NT2/D1 (cell line): ENCODE data around the gene SNTG2.

Source experiments
- DNase-seq: peaks from one replicate; pipeline ENCODE4 v3.0.0-alpha.2; 2011; ENCODE audit warnings: low read depth, low spot score
- H3K27me3 ChIP-seq: 2 replicates; pipeline ENCODE4 v1.6.0; 2011; ENCODE audit warnings: mild to moderate bottlenecking; ENCODE audit not compliant: insufficient read length, insufficient read depth
- H3K36me3 ChIP-seq: 2 replicates; pipeline ENCODE4 v1.6.1; 2011; ENCODE audit warnings: mild to moderate bottlenecking, low read length, mixed read lengths; ENCODE audit not compliant: insufficient read depth, insufficient read length
- H3K4me1 ChIP-seq: 2 replicates; pipeline ENCODE4 v1.5.1; 2011; ENCODE audit not compliant: insufficient read depth, insufficient read length
- H3K4me3 ChIP-seq: 2 replicates; pipeline ENCODE4 v1.5.1; 2011; ENCODE audit warnings: low read depth; ENCODE audit not compliant: insufficient read length
- H3K9ac ChIP-seq: 2 replicates; pipeline ENCODE4 v1.6.0; 2011; ENCODE audit warnings: low read depth; ENCODE audit not compliant: insufficient read length
- H3K9me3 ChIP-seq: 2 replicates; pipeline ENCODE4 v1.5.1; 2011; ENCODE audit warnings: mild to moderate bottlenecking, low read length; ENCODE audit not compliant: insufficient read depth
- SUZ12 ChIP-seq: IDR thresholded peaks from 2 replicates; pipeline ENCODE4 v1.6.1; 2011; ENCODE audit not compliant: insufficient read length, insufficient read depth; ENCODE audit errors: extremely low read depth
- YY1 ChIP-seq: IDR thresholded peaks from 2 replicates; pipeline ENCODE4 v1.6.1; 2011; ENCODE audit not compliant: insufficient read length, insufficient read depth
- ZNF274 ChIP-seq: IDR thresholded peaks from 2 replicates; pipeline ENCODE4 v1.6.1; 2011; ENCODE audit warnings: mild to moderate bottlenecking, low read depth, low read length

Gene SNTG2

GRCh38 chr2:1300284-1300683 lies 349.6 kb downstream of the SNTG2 start:
- H3K4me1 ChIP-seq, result no peaks in the 10 kb centered on the region
- no peaks in the 10 kb centered on the region for H3K9me3 ChIP-seq
- no peak for DNase-seq
- no peaks in the 10 kb centered on the region for H3K36me3 ChIP-seq
- TF ChIP-seq YY1, result no peak
- no peak for TF ChIP-seq ZNF274
- TF ChIP-seq SUZ12, result no peak
- peaks cover 2% of the 10 kb centered on the region for H3K27me3 ChIP-seq
- no peak overlapping the region for H3K9ac ChIP-seq
- H3K4me3 ChIP-seq, result no peak overlapping the region

GRCh38 chr2:1301056-1301455 lies 350.4 kb downstream of the SNTG2 start:
- H3K36me3 ChIP-seq, result no peaks in the 10 kb centered on the region
- no peak overlapping the region for H3K4me3 ChIP-seq
- no peaks in the 10 kb centered on the region for H3K4me1 ChIP-seq
- H3K9ac ChIP-seq, result no peak overlapping the region
- TF ChIP-seq YY1, result no peak
- TF ChIP-seq ZNF274, result no peak
- TF ChIP-seq SUZ12, result no peak
- H3K9me3 ChIP-seq, result no peaks in the 10 kb centered on the region
- no peak for DNase-seq
- H3K27me3 ChIP-seq, result peaks cover 2% of the 10 kb centered on the region

GRCh38 chr2:1305342-1306013 lies 354.8 kb downstream of the SNTG2 start:
- Histone ChIP-seq H3K27me3 (no peaks in the 10 kb centered on the region), H3K9me3 (peaks cover 8% of the 10 kb centered on the region; the same call in 1 of the 2 replicates), H3K9ac (no peak overlapping the region), H3K4me1 (peaks cover 7% of the 10 kb centered on the region), H3K4me3 (no peak overlapping the region), H3K36me3 (no peaks in the 10 kb centered on the region)
- no peak for DNase-seq
- TF ChIP-seq SUZ12, result no peak
- TF ChIP-seq ZNF274, result no peak

- Histone ChIP-seq H3K4me3 (no peak overlapping the region), H3K9ac (no peak overlapping the region), H3K27me3 (no peaks in the 10 kb centered on the region), H3K36me3 (no peaks in the 10 kb centered on the region), H3K4me1 (peaks cover 7% of the 10 kb centered on the region), H3K9me3 (peaks cover 8% of the 10 kb centered on the region; the same call in 1 of the 2 replicates)
- no peak for TF ChIP-seq SUZ12
- TF ChIP-seq ZNF274, result no peak
- no peak for TF ChIP-seq YY1
- no peak for DNase-seq
Measured at GRCh38 chr2:1306014-1306686, 355.5 kb downstream of the SNTG2 start.

- no peaks in the 10 kb centered on the region for H3K27me3 ChIP-seq
- peaks cover 7% of the 10 kb centered on the region for H3K4me1 ChIP-seq
- H3K9me3 ChIP-seq, result peaks cover 8% of the 10 kb centered on the region; the same call in 1 of the 2 replicates
- no peak overlapping the region for H3K4me3 ChIP-seq
- H3K36me3 ChIP-seq, result no peaks in the 10 kb centered on the region
- no peak for DNase-seq
- H3K9ac ChIP-seq, result no peak overlapping the region
- no peak for TF ChIP-seq SUZ12
- TF ChIP-seq YY1, result no peak
- no peak for TF ChIP-seq ZNF274
Measured at GRCh38 chr2:1306687-1307516, 356.3 kb downstream of the SNTG2 start.

GRCh38 chr2:1307670-1308069 lies 357.0 kb downstream of the SNTG2 start:
- peaks cover 7% of the 10 kb centered on the region for H3K4me1 ChIP-seq
- no peak overlapping the region for H3K9ac ChIP-seq
- TF ChIP-seq SUZ12 (no peak), ZNF274 (no peak), YY1 (no peak)
- peaks cover 8% of the 10 kb centered on the region; the same call in 1 of the 2 replicates for H3K9me3 ChIP-seq
- H3K27me3 ChIP-seq, result no peaks in the 10 kb centered on the region
- H3K36me3 ChIP-seq, result no peaks in the 10 kb centered on the region
- no peak overlapping the region for H3K4me3 ChIP-seq
- DNase-seq, result no peak

GRCh38 chr2:1308678-1309077 lies 358.0 kb downstream of the SNTG2 start:
- DNase-seq, result no peak
- Histone ChIP-seq H3K4me3 (no peak overlapping the region), H3K4me1 (peaks cover 7% of the 10 kb centered on the region), H3K9ac (no peak overlapping the region), H3K9me3 (peaks cover 8% of the 10 kb centered on the region; the same call in 1 of the 2 replicates), H3K27me3 (no peaks in the 10 kb centered on the region), H3K36me3 (no peaks in the 10 kb centered on the region)
- TF ChIP-seq SUZ12 (no peak), YY1 (no peak), ZNF274 (no peak)
